GM19467 (cell line): Measurements from ENCODE around the gene PIK3R6.
"Not testable (repeated sequence)": the region's sequence is repeated elsewhere in the genome, so short reads cannot be mapped to it uniquely, and the experiment has no call there.

Experiments used
- ATAC-seq: cut with Tn5 transposase; IDR thresholded peaks from one replicate; pipeline ENCODE4 v1.9.1; 2021; ENCODE audit warnings: mild to moderate bottlenecking, moderate library complexity; ENCODE audit not compliant: unreplicated experiment

The PIK3R6 gene

GRCh38 chr17:8873801-8874715, 6.6 kb upstream of the PIK3R6 start:
- no peak for ATAC-seq

DNA sequence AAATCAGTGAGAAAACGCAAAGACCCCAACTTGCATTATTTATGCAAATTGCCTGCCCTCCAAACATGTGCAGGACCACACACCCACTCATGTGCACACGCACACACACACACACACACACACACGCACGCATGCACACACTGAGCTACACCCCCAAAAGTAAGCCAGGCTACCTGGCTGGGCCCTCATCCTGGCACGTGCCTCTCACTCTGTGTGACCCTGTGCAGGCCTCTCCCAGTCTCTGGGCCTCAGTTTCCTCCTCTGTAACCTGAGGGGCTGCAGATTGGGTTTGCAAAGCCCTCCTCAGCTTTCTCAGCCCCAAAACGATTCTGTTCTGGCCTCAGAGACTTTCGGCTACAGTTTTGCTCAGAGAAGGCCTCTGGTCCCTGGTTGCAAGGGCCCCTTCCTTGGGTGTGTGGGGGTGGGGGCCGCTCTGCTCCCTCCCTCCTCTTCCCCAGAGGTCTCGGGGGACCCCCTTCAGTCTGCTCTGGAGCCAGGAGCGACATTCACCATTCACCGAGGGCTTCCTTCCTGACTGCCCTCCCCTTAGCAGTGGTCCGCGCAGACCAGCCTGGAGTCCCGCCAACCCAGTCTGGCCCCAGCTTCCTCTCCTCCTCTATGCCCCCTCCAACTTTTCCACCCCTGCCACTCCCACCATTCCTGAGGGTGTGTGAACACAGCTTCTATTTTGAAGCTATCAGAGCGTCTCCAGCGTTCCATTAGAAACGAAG, 5.4 kb upstream of the PIK3R6 start:
- ATAC-seq: no peak

DNA sequence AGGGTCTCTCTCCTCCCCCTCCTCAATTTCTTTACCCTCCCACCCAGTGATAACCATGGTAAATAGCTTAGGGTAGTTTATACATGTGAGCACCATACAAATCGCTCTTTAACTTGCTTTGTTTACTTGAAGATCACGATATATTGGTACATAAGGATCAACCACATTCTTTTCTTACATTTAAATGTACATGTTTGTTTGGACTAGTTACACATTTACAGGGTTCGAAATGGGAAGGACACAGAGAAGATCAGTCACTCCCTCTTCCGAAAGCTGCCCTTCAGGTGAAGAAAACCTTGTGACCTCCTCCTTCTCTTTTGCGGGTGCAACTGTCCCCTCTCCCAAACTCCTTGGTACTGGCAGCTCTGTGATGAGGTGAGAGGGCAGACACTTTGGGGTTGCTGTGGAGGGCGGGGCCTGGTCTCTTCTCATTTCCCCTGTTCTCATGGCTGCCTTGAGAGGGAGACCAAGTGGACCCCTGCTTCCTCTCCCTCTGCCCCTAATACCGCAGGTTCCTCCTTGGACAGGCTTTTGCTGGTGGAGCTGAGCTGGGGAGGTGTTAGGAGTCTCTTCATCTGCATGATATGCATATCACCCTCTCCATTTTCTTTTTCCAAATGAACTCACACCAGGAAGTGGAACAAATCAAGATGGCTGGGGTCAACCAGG, 4.7 kb upstream of the PIK3R6 start:
- no peak for ATAC-seq

- no peak for ATAC-seq
Observed at GRCh38 chr17:8871081-8871581, 3.7 kb upstream of the PIK3R6 start.

DNA sequence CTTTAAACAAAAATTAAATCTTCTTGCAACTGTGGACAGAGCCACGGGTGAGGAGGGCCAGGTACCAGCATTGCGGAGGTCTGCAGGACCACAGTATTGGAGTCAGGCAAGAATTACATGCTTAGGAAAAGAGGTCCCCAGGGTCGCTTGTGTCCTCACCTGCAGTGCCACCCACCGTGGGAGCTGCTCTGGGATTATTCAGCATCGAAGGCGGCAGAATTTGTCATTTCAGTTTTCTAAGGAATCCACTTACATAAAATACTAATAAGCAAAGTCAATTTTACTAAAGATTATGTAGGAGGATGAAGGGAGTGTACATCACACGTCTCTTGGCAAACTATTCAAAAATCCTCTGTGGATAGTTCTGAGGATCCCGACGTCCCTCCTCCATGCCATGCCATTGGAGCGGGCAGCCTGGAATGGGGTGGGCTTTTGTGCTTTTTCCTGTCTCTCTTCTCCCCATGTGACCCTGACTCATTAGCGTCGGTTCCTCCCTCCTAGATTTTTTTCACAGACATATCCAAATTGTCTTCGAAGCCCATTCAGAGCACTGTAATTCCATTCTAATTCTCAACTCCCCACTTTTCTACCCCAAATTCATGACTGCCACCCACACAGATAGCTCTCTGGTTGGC, 3.0 kb upstream of the PIK3R6 start:
- ATAC-seq: no peak

GRCh38 chr17:8869114-8869815, 1.8 kb upstream of the PIK3R6 start:
- no peak for ATAC-seq

DNA sequence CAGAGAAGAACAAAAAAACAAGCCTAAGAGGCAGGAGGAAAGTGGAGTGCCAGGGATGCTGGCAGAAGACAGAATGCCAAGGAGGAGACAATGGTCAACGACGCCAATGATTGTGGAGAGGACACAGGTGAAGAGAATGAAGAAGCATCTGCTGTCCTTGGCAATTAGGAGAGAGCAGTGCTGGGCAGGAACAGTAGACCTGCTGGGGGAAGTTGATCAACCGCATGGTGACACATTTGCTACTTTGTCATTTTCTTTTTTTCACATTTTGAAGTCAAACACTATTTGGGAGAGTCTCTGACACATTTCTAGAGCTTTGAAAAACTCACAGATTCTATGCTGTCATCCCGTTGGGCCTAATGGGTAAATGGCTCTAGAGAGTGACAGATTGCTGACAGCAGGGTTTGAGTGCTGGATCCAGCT, 1.1 kb upstream of the PIK3R6 start:
- no peak for ATAC-seq

DNA sequence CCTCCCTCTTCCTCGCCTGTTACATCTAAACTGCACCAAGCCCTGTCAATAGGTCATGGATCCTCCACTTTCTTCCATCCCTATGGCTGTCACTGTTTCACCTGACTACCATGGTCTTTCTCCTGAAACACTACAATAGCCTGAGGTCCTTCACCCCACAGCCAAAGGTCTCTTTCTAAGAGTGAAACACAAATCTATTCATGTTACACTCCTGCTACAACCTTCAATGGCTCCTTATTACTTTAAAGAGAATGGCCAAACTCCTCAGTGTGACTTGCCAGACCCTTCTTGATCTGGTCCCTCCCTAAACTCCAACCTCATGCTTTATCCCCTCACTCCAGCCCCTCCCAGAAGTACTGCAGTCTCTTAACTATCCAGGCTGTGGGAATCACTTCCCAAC, 618 bp upstream of the PIK3R6 start:
- ATAC-seq: no peak

- no peak for ATAC-seq
Observed at GRCh38 chr17:8865811-8866210, 1.7 kb downstream of the PIK3R6 start.

DNA sequence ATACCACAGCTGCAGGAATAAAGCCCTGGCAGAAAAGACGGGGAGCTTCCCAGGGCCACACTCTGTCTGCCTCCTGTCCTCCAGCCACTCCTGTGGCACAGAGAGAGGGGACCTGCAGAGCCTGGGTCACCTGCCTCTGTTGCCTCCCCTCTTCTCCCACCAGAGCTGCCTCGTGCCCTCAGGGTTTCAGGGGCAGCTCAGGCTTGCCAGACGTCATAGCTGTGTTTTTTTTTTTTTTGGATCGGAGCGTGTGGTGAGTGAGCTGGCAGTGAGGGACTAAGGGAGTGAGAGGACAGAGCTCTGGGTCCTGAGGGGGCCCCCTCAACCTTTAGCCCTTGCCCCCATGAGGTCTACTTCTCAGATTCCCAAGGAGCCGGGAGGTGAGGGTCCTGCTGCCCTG, 2.1 kb downstream of the PIK3R6 start:
- ATAC-seq: no peak

- no peak for ATAC-seq
Observed at GRCh38 chr17:8862213-8863056, 5.0 kb downstream of the PIK3R6 start.

DNA sequence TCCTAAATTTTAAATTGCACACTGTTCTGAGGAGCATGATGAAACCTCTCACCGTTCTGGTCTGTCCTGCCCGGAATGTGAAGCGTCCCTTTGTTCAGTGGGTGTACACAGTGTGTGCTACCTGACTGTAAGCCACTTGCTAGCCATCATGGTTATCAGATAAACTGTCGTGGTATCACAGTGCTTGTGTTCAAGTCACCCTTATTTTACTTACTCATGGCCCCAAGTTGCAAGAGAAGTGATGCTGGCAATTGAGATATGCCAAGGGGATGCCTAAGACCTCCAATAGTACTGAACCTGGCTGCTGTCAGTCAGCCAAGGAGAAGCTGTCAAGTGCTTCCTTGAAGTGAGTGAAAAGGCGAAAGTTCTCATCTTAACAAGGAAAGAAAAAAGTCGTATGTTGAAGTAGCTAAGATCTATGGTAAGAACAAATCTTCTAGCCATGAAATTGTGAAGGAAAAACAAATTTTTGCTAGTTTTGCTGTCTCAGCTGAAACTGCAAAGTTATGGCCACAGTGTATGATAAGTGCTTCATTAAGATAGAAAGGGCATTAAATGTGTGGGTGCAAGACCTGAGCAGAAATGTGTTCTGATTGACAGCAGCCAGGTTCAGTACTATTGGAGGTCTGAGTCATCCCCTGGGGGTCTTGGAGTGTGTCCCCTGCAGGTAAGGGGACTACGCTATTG, 5.8 kb downstream of the PIK3R6 start:
- no peak for ATAC-seq

DNA sequence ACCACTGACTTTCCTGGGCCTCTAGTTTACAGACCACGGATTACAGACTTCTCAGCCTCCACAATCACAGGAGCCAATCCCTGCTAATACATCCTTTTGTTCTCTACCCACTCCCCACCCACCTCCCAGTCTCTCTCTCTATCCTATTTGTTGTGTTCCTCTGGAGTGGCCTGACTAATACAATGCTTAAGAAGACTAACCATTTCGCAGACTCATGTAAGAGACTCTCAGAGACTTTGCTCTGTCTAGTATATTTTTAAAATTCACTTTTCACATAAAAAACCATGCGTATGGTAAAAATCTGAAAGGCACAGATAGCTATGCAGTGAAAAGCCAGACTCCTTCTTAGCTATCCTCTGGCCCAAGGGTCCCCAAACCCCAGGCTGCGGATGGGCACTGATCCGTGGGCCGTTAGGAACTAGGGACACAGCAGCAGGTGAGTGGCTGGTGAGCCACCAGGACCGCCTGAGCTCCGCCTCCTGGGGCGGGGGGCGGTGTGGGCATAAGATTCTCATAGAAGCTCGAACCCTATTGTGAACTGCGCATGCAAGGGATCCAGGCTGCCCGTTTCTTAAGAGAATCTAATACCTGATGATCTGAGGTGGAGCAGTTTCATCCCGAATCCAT, 7.6 kb downstream of the PIK3R6 start:
- no peak for ATAC-seq

DNA sequence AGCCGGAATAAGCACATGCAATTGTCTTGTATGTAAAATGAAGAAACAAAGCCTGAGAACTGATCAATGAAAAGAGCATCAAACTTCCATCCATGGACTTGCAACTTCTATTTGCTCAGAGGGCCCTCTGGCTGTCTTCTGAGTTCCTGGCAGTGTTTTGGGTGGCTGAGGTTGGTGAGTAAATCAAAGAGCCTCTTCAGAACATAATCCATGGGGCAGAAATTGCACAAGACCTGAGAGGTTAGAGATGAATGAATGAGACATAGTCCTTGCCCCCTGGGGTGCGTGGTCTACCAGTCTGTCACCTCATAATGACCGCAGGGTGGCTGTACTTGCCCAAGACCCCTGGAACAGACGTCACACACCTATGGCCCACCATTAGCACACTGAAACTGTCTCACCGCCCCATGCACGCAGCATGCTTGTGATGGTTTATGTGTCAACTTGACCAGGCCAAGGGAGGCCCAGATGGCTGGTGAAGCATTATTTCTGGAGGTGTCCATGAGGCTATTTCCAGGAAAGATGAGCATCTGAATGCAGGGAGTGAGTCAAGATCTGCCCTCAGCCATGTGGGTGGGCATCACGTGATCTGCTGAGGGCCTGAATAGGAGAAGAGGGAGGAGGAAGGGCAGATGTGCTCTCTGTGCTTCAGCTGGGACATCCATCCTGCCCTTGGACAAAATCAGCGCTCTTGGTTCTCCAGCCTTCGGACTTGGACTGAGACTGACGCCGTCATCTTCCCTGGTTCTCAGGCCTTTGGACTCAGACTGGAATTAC, 8.3 kb downstream of the PIK3R6 start:
- no peak for ATAC-seq

- peak; percentile 44 for ATAC-seq
Observed at GRCh38 chr17:8857919-8858318, 9.6 kb downstream of the PIK3R6 start.

DNA sequence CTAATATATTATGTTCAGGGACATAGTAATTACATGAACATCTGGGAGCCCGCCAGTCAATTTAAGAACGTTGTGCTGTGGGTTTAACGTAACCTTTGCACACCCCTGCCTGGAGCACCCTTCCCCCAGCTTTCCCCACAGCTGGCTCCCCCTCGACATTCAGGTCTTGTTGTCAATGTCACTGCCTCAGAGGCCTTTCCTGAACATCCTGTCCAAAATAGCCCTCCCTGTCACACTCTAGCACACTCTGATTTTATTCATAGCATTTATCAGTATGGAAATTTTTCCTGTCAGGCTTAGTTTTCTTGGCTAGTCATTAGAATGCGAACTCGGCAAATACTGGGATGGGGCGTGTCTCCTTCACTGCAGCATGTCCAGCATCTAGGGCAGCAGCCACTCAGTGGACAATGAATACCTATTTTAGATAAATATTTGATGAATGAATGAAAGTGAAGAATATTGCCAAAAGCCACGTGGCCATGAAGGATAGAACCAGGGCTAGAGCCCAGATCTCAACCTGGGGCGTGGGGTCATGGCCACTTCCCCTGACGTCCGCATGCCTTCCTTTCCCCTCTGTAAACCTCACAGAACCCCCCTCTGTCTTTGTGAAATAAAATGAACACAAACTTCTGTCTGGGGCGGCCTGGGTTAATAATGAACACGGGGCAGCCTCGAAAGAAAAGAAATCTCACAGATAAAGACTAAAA, 10.5 kb downstream of the PIK3R6 start:
- ATAC-seq: no peak

GRCh38 chr17:8856205-8856603, 11.3 kb downstream of the PIK3R6 start:
- ATAC-seq: not testable (repeated sequence)
